HepG2 (cell line): ENCODE results near the gene LTB4R. TPM values are rescaled to one million over a fixed set of nuclear protein-coding genes. Genes with fewer than 3 reads are reported as not detected.
A peak's percentile ranks its signal among the peaks of the same experiment; 100 is the strongest.

Source experiments
- ARHGAP35 ChIP-seq: sonication (generic); formaldehyde crosslinking; IDR thresholded peaks from 2 replicates; pipeline ENCODE4 v1.9.0; 2022; ENCODE audit warnings: mild to moderate bottlenecking, inconsistent platforms, moderate library complexity, missing genetic modification reagents, borderline replicate concordance
- ELF4 ChIP-seq: sonication (generic); formaldehyde crosslinking; IDR thresholded peaks from 2 replicates; pipeline ENCODE4 v1.5.0; 2020; ENCODE audit warnings: missing genetic modification reagents, mild to moderate bottlenecking, moderate library complexity, borderline replicate concordance
- KLF9 ChIP-seq: IDR thresholded peaks from 2 replicates; pipeline ENCODE4 v1.6.1; 2016; ENCODE audit warnings: low read depth
- MZF1 ChIP-seq: sonication (generic); formaldehyde crosslinking; IDR thresholded peaks from 2 replicates; pipeline ENCODE4 v1.8.1; 2023; ENCODE audit warnings: mild to moderate bottlenecking, missing genetic modification reagents, borderline replicate concordance
- NFIC ChIP-seq: IDR thresholded peaks from 2 replicates; pipeline ENCODE4 v1.6.1; 2012; ENCODE audit warnings: mild to moderate bottlenecking, low read length, inconsistent platforms
- RAD21 ChIP-seq: fragments of 450-650 bp; formaldehyde crosslinking; IDR thresholded peaks from 2 replicates; pipeline ENCODE4 v1.5.0; 2020; ENCODE audit warnings: mild to moderate bottlenecking
- REL ChIP-seq: sonication (generic); formaldehyde crosslinking; conservative IDR thresholded peaks from 2 replicates; pipeline ENCODE4 v1.8.0; 2022; ENCODE audit warnings: mild to moderate bottlenecking, missing genetic modification reagents, moderate library complexity
- RELA ChIP-seq: sonication (generic); formaldehyde crosslinking; IDR thresholded peaks from 2 replicates; pipeline ENCODE4 v1.4.0; 2020; ENCODE audit warnings: missing genetic modification reagents
- SPEN ChIP-seq: sonication (generic); formaldehyde crosslinking; IDR thresholded peaks from 2 replicates; pipeline ENCODE4 v1.5.1; 2020; ENCODE audit warnings: low read depth, mild to moderate bottlenecking, missing genetic modification reagents
- SRSF1 ChIP-seq: fragments of 200-400 bp; formaldehyde crosslinking; optimal IDR thresholded peaks from 2 replicates; pipeline ENCODE3; 2017; ENCODE audit warnings: mild to moderate bottlenecking, low read depth, low read length, moderate library complexity
- ZFY ChIP-seq: sonication (generic); formaldehyde crosslinking; IDR thresholded peaks from 2 replicates; pipeline ENCODE4 v1.4.0; 2020; ENCODE audit warnings: missing genetic modification reagents
- ZKSCAN8 ChIP-seq: IDR thresholded peaks from 2 replicates; pipeline ENCODE4 v1.6.1; 2016; ENCODE audit warnings: borderline replicate concordance, missing genetic modification reagents, missing compliant biosample characterization
- ZMYM3 ChIP-seq: sonication (generic); formaldehyde crosslinking; IDR thresholded peaks from 2 replicates; pipeline ENCODE4 v1.5.1; 2020; ENCODE audit warnings: mild to moderate bottlenecking, missing genetic modification reagents
- ZNF136 ChIP-seq: sonication (generic); formaldehyde crosslinking; IDR thresholded peaks from 2 replicates; pipeline ENCODE4 v1.8.1; 2022; ENCODE audit warnings: low read depth, mild to moderate bottlenecking, moderate library complexity, missing genetic modification reagents
- ZNF256 ChIP-seq: sonication (generic); formaldehyde crosslinking; conservative IDR thresholded peaks from 2 replicates; pipeline ENCODE4 v1.4.0; 2020; ENCODE audit warnings: missing genetic modification reagents
- ZNF367 ChIP-seq: sonication (generic); formaldehyde crosslinking; IDR thresholded peaks from 2 replicates; pipeline ENCODE4 v1.4.0; 2020; ENCODE audit warnings: missing genetic modification reagents, borderline replicate concordance
- ZNF530 ChIP-seq: sonication (generic); formaldehyde crosslinking; IDR thresholded peaks from 2 replicates; pipeline ENCODE4 v1.5.0; 2020; ENCODE audit warnings: low read depth, mild to moderate bottlenecking, missing genetic modification reagents
- ZNF678 ChIP-seq: sonication (generic); formaldehyde crosslinking; IDR thresholded peaks from 2 replicates; pipeline ENCODE4 v1.4.0; 2020; ENCODE audit warnings: mild to moderate bottlenecking, missing genetic modification reagents
- ZNF775 ChIP-seq: sonication (generic); formaldehyde crosslinking; IDR thresholded peaks from 2 replicates; pipeline ENCODE4 v1.4.0; 2020; ENCODE audit warnings: missing genetic modification reagents, mild to moderate bottlenecking, moderate library complexity, borderline replicate concordance
- ZNF792 ChIP-seq: IDR thresholded peaks from 2 replicates; pipeline ENCODE4 v1.6.1; 2016
- polyA plus RNA-seq, 8 experiments: library from polyadenylated mRNA; depleted of rRNA in 3 of 8; stranded (reverse) in 7 of 8; unstranded in 1 of 8; fragments of >200 nt; fragmentation: Illumina TruSeq in 4 of 8; extraction: Trizol in 4 of 8; gene quantifications; 2 replicates each; pipeline versions ENCODE4 v1.2.1 to v1.2.3, GENCODE V29; 2011 to 2016; ENCODE audit warnings: low read depth in 4 of 8, missing spikeins in 1 of 8, mixed read lengths in 1 of 8; ENCODE audit not compliant: insufficient read depth in 1 of 8
- total RNA-seq, 5 experiments: library from RNA; depleted of rRNA; stranded (reverse); fragments of >200 nt; fragmentation: Illumina TruSeq; extraction: Trizol; gene quantifications; 2 replicates each; pipeline ENCODE4 v1.2.3, GENCODE V29; 2016; ENCODE audit warnings: low read depth in 1 of 5
- TF ChIP-seq, protein P1 (sequence below): conservative IDR thresholded peaks from 2 replicates; pipeline ENCODE4 v1.6.1; 2018; ENCODE audit warnings: missing genetic modification reagents
- TF ChIP-seq, protein P2 (sequence below), 2 experiments: sonication (generic) in 1 of 2; formaldehyde crosslinking in 1 of 2; IDR thresholded peaks; 2 replicates each; pipeline versions ENCODE4 v1.4.0 to v1.6.1; 2018 to 2020; ENCODE audit warnings: missing genetic modification reagents in 2 of 2, borderline replicate concordance in 1 of 2, low read depth in 1 of 2, mild to moderate bottlenecking in 1 of 2, missing biosample characterization in 1 of 2
- TF ChIP-seq, protein P3 (sequence below): IDR thresholded peaks from 2 replicates; pipeline ENCODE4 v1.6.1; 2016
- TF ChIP-seq, protein P4 (sequence below): sonication (generic); formaldehyde crosslinking; IDR thresholded peaks from 2 replicates; pipeline ENCODE4 v1.8.1; 2023; ENCODE audit warnings: mild to moderate bottlenecking, missing genetic modification reagents, borderline replicate concordance
- TF ChIP-seq, protein P5 (sequence below): sonication (generic); formaldehyde crosslinking; IDR thresholded peaks from 2 replicates; pipeline ENCODE4 v1.4.0; 2020; ENCODE audit warnings: missing genetic modification reagents
- TF ChIP-seq, protein P6 (sequence below): sonication (generic); formaldehyde crosslinking; IDR thresholded peaks from 2 replicates; pipeline ENCODE4 v1.4.0; 2020; ENCODE audit warnings: missing genetic modification reagents

The LTB4R gene
- total and polyA plus RNA-seq, 2 of the 13 experiments (the other 11 are each of a cell fraction or from before 2014, with no cell fraction given), result 3.2 to 8.2 TPM

DNA sequence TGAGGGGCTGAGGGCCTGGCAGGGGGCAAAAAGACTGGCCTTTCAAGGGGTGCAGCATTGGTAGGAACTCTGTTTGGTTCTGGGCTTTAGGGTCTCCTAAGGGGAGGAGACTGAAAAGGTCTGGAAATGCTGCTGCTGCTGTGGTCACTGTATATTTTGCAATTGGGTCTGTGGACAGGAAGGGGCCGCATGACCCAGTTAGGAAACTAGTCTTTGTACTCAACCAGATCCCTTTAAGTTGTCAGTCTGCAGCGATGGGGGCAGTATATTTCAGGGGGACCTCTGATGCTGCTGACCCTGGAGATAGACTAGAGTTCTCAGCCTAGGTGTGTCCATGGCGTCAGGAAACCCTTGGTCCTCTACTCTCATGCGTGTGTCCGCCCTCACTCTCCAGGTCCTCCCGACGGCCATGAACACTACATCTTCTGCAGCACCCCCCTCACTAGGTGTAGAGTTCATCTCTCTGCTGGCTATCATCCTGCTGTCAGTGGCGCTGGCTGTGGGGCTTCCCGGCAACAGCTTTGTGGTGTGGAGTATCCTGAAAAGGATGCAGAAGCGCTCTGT lies 4.0 kb downstream of the LTB4R start (continued):
- TF ChIP-seq, protein P1, sequence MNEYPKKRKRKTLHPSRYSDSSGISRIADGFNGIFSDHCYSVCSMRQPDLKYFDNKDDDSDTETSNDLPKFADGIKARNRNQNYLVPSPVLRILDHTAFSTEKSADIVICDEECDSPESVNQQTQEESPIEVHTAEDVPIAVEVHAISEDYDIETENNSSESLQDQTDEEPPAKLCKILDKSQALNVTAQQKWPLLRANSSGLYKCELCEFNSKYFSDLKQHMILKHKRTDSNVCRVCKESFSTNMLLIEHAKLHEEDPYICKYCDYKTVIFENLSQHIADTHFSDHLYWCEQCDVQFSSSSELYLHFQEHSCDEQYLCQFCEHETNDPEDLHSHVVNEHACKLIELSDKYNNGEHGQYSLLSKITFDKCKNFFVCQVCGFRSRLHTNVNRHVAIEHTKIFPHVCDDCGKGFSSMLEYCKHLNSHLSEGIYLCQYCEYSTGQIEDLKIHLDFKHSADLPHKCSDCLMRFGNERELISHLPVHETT (CRISPR knock-in tag), result no peak
- TF ChIP-seq ZNF136 (0 out of 2 replicates have a peak, but pooled peaks have one; percentile 45), KLF9 (CRISPR knock-in tag) (no peak), ZNF367 (CRISPR knock-in tag) (no peak), ZNF530 (CRISPR knock-in tag) (no peak), ZKSCAN8 (CRISPR knock-in tag) (no peak), ZNF256 (no peak), ARHGAP35 (CRISPR knock-in tag) (no peak), REL (CRISPR knock-in tag) (no peak), MZF1 (CRISPR knock-in tag) (no peak), RELA (CRISPR knock-in tag) (no peak), ZMYM3 (CRISPR knock-in tag) (no peak), SPEN (CRISPR knock-in tag) (0 out of 2 replicates have a peak, but pooled peaks have one; percentile 18), ZFY (CRISPR knock-in tag) (no peak), ELF4 (no peak), RAD21 (no peak), SRSF1 (no peak), ZNF792 (CRISPR knock-in tag) (no peak), ZNF678 (no peak), ZNF775 (CRISPR knock-in tag) (no peak), NFIC (no peak)
- TF ChIP-seq, protein P2, sequence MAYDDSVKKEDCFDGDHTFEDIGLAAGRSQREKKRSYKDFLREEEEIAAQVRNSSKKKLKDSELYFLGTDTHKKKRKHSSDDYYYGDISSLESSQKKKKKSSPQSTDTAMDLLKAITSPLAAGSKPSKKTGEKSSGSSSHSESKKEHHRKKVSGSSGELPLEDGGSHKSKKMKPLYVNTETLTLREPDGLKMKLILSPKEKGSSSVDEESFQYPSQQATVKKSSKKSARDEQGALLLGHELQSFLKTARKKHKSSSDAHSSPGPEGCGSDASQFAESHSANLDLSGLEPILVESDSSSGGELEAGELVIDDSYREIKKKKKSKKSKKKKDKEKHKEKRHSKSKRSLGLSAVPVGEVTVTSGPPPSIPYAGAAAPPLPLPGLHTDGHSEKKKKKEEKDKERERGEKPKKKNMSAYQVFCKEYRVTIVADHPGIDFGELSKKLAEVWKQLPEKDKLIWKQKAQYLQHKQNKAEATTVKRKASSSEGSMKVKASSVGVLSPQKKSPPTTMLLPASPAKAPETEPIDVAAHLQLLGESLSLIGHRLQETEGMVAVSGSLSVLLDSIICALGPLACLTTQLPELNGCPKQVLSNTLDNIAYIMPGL (CRISPR knock-in tag; IDR thresholded peaks at IDR 0.05; ENCODE audit: borderline replicate concordance in 1 of 2, low read depth in 1 of 2), result no peak
- TF ChIP-seq, protein P3, sequence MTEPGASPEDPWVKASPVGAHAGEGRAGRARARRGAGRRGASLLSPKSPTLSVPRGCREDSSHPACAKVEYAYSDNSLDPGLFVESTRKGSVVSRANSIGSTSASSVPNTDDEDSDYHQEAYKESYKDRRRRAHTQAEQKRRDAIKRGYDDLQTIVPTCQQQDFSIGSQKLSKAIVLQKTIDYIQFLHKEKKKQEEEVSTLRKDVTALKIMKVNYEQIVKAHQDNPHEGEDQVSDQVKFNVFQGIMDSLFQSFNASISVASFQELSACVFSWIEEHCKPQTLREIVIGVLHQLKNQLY (CRISPR knock-in tag), result no peak
- TF ChIP-seq, protein P4, sequence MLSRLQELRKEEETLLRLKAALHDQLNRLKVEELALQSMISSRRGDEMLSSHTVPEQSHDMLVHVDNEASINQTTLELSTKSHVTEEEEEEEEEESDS, result no peak
- TF ChIP-seq, protein P5, sequence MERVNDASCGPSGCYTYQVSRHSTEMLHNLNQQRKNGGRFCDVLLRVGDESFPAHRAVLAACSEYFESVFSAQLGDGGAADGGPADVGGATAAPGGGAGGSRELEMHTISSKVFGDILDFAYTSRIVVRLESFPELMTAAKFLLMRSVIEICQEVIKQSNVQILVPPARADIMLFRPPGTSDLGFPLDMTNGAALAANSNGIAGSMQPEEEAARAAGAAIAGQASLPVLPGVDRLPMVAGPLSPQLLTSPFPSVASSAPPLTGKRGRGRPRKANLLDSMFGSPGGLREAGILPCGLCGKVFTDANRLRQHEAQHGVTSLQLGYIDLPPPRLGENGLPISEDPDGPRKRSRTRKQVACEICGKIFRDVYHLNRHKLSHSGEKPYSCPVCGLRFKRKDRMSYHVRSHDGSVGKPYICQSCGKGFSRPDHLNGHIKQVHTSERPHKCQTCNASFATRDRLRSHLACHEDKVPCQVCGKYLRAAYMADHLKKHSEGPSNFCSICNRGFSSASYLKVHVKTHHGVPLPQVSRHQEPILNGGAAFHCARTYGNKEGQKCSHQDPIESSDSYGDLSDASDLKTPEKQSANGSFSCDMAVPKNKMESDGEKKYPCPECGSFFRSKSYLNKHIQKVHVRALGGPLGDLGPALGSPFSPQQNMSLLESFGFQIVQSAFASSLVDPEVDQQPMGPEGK, result peak; percentile 44
- TF ChIP-seq, protein P6, sequence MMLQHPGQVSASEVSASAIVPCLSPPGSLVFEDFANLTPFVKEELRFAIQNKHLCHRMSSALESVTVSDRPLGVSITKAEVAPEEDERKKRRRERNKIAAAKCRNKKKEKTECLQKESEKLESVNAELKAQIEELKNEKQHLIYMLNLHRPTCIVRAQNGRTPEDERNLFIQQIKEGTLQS (CRISPR knock-in tag), result no peak
